GM19351 (cell line): Measurements from ENCODE around the gene CDH13.

Source experiments
- ATAC-seq: cut with Tn5 transposase; IDR thresholded peaks from one replicate; pipeline ENCODE4 v1.9.1; 2021; ENCODE audit warnings: mild to moderate bottlenecking, moderate library complexity; ENCODE audit not compliant: unreplicated experiment

The CDH13 gene

GRCh38 chr16:83835586-83836566 lies 1209.1 kb downstream of the CDH13 start:
- ATAC-seq = no peak

- no peak for ATAC-seq
Measured at GRCh38 chr16:83837566-83837965, 1210.8 kb downstream of the CDH13 start.

DNA sequence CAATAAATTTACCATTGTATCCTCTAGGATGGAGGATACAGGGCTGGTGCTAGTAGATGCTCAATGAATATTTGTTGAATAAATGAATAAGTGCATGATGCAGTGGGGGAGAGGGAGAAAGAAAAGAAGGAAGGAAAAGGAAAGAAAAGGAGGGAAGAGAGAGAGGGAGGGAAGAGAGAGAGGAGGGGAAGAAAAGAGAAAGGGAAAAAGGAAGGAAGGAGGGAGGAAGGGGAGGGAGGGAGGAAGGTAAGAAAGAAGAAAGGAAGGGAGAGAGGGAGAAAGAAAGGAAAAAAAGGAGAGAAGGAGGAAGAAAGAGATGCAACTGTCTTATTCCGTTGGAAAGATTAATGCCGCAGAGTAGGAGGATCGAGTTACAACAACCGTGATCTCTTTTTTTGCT lies 1211.4 kb downstream of the CDH13 start:
- no peak for ATAC-seq

DNA sequence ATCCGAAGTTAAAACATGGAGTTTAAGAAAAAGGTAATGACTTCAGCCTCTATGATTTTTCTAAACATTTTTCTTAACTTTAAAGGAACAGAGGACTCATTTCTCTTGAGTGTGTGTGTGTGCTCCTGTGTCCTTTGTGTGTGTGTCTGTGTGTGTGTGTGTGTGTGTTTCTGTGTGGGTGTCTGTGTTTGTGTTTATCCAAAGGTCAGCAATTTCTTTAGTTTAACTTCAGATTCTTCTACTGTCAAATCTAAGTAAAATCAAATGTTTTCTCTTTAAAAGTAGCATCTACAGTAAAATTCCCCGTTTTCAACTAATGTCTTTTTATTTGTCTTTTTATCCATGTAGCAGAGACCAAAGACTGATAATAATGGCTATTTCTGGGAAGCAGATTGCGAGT lies 1212.8 kb downstream of the CDH13 start:
- no peak for ATAC-seq

DNA sequence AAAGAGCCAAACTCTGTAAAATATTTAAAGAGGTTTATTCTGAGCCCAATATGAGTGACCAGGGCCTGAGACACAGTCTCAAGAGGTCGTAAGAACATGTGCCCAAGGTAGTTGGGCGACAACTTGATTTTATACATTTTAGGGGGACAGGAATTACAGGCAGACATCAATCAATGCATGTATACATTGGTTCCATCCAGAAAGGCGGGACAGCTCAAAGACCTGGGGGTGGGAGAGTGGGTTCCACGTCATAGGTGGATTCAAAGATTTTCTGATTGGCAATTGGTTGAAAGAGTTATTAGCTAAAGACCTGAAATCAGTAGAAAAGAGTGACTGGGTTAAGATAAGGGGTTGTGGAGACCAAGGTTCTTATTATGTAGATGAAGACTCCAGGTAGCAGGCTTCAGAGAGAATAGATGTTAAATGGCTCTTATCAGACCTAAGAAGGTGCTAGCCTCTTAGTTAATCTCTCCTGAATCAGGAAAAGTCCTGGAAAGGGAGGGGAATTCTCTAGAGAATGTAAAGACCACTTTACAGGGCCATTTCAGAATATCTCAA lies 1213.4 kb downstream of the CDH13 start:
- ATAC-seq = no peak

GRCh38 chr16:83842291-83842690 lies 1215.5 kb downstream of the CDH13 start:
- no peak for ATAC-seq

DNA sequence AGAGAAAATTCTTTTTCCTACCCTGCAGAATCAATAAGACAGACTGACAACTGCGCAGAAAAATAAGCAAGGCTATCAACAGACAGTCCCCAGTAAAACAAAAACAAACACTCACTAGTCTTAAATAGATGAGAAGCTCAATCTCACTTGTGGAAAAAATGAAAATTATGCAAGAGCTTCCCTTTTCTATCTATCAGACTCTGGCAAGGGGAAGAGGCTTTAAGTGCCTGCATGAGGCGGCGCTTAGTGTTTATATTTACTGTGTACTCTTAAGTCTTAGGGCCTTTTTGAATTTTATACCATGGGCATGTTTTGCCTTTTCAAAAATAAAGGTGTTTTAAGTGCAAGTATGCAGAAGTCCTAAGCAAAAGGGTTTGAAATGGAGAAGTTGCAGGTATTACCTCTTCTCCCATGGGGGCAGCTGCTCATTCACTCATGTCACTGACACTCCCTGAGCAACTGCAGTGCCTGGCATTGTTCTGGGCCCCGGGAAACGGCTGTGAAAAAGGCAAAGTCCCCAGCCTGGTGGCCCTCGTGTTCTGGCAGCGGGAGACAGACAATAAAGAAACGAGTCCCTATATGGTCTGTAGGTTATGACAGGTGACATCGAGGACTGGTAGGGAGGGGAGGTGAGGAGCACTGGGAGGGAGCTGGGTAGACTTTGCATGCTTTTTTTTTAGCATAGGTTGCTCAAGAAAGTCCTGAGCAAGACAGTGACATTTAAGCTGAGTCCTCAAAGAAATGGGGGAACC lies 1216.2 kb downstream of the CDH13 start:
- ATAC-seq = no peak

- ATAC-seq = no peak
Measured at GRCh38 chr16:83843657-83844056, 1216.9 kb downstream of the CDH13 start.

- ATAC-seq = no peak
Measured at GRCh38 chr16:83845263-83845662, 1218.5 kb downstream of the CDH13 start.

DNA sequence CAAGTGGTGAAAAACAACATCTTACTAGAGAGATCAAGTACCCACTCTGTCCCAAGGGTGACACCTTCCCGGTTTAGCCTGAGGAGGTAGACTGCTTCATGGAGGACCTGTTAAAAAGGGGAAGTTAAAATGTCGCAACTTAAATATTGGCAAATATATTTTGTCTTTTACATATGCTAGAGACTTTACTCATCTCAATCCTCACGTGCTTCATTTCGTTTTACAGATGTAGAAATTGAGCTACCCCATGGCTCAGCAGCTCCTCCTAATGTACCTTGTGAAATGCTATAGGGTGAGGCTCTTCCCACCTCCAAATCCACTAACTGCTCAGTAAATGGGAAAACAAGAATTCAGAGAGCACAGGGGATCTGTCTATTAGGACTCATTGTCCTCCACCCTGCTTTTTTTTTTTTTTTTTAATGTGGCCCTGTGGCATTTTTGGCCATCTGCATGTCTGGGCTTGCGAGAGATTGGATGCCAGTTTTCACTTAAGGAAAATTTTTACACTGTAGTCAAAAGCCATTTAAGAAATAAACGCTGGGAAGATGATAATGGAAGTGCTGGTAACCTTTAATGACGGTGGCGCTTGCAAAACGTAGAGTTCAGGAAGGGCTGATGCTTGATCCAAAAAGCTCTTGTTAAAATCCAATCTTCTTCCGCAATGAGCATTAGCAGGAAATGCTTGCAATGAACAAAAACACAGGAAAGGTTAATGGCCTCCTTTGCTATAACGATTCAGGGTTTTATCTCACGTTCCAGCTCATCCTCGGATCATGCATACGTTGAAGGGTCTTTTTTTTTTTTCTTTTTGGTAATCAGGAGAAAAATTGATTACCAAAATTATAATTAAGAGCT lies 1220.8 kb downstream of the CDH13 start:
- no peak for ATAC-seq

GRCh38 chr16:83849421-83849820 lies 1222.7 kb downstream of the CDH13 start:
- no peak for ATAC-seq
